A673 (cell line): ENCODE results near the gene CPSF7. TPM values are rescaled to one million over a fixed set of nuclear protein-coding genes. Genes with fewer than 3 reads are reported as not detected.

Source experiments
- BruUV-seq: library from RNA; stranded (reverse); fragments of 400-500 nt; replicated peaks from 2 replicates; lab custom pipeline; 2021; lab: Mats Ljungman, UMichigan
- CTCF ChIA-PET: fragments of 300-600 bp; sonication (Branson Sonifier 250); formaldehyde crosslinking; loops from one replicate; lab custom pipeline; 2022; ENCODE audit warnings: antibody characterized with exemption; lab: Charles Lee
- POLR2A ChIA-PET: fragments of 300-600 bp; sonication (Branson Sonifier 250); formaldehyde crosslinking; loops from one replicate; lab custom pipeline; 2022; ENCODE audit warnings: antibody characterized with exemption; ENCODE audit not compliant: low non-redundant PET; lab: Charles Lee
- DNase-seq: peaks from one replicate; pipeline ENCODE4 v3.0.0-alpha.2; 2015; ENCODE audit warnings: low spot score
- H3K27ac ChIP-seq: fragments of 200-600 bp; sonication (generic); 2 replicates; pipeline ENCODE4 v1.5.1; 2016; ENCODE audit warnings: mixed run types, low read depth, mild to moderate bottlenecking, mixed read lengths, antibody characterized with exemption, low read length; ENCODE audit not compliant: poor library complexity, severe bottlenecking
- H3K27me3 ChIP-seq: fragments of 200-600 bp; sonication (generic); replicated peaks from 2 replicates; pipeline ENCODE4 v1.6.1; 2017; ENCODE audit warnings: mixed run types, low read depth, mild to moderate bottlenecking, mixed read lengths, antibody characterized with exemption, low read length; ENCODE audit not compliant: insufficient read depth, poor library complexity
- H3K36me3 ChIP-seq: fragments of 200-600 bp; sonication (generic); 2 replicates; pipeline ENCODE4 v1.6.1; 2016; ENCODE audit warnings: mixed run types, mild to moderate bottlenecking, mixed read lengths, antibody characterized with exemption, low read length; ENCODE audit not compliant: insufficient read depth, poor library complexity, severe bottlenecking
- H3K4me1 ChIP-seq: fragments of 200-600 bp; sonication (generic); 2 replicates; pipeline ENCODE4 v1.6.1; 2017; ENCODE audit warnings: mixed run types, mild to moderate bottlenecking, mixed read lengths, antibody characterized with exemption, low read length; ENCODE audit not compliant: insufficient read depth, poor library complexity, severe bottlenecking
- H3K4me3 ChIP-seq: fragments of 200-600 bp; sonication (generic); 2 replicates; pipeline ENCODE4 v1.5.1; 2016; ENCODE audit warnings: low read depth, mixed run types, mild to moderate bottlenecking, mixed read lengths, low read length; ENCODE audit not compliant: poor library complexity, severe bottlenecking
- H3K9me3 ChIP-seq: fragments of 200-600 bp; sonication (generic); 2 replicates; pipeline ENCODE4 v1.6.1; 2016; ENCODE audit warnings: mixed run types, low read depth, mild to moderate bottlenecking, mixed read lengths, antibody characterized with exemption, low read length; ENCODE audit not compliant: poor library complexity, severe bottlenecking
- CTCF ChIP-seq: fragments of 300-800, 200-600 bp; sonication (generic); conservative IDR thresholded peaks from 2 replicates; pipeline ENCODE4 v1.5.1; 2017; ENCODE audit warnings: low read depth, mild to moderate bottlenecking, antibody characterized with exemption, low read length, moderate library complexity, mixed read lengths
- EZH2 ChIP-seq: fragments of 200-600 bp; sonication (generic); IDR thresholded peaks from 2 replicates; pipeline ENCODE4 v1.6.1; 2017; ENCODE audit warnings: borderline replicate concordance, low read depth, mild to moderate bottlenecking, mixed read lengths, antibody characterized with exemption, low read length; ENCODE audit not compliant: poor library complexity, severe bottlenecking
- intact Hi-C: fragments of 100-400 bp; cut with micrococcal nuclease; formaldehyde crosslinking; loops from one replicate; pipeline ENCODE4 v1.10.0; 2022; ENCODE audit not compliant: unreplicated experiment
- total RNA-seq: library from RNA; stranded (reverse); gene quantifications from 2 replicates; pipeline ENCODE4 v1.2.3, GENCODE V29; 2021

Gene CPSF7
- total RNA-seq, 1 experiment from 2014 or later: 162 TPM

GRCh38 chr11:61375761-61376108 is 54.0 kb downstream of the CPSF7 start:
- H3K27me3 ChIP-seq: no peaks in the 10 kb centered on the region
- ChIA-PET CTCF (no interaction called here), POLR2A (no interaction called here)
- peaks cover 12% of the 10 kb centered on the region for H3K4me1 ChIP-seq
- intact Hi-C loops: no loop called here
- BruUV-seq: no TSS peak
- H3K4me3 ChIP-seq: no peak overlapping the region
- H3K36me3 ChIP-seq: peaks cover 6% of the 10 kb centered on the region
- H3K27ac ChIP-seq: no peak overlapping the region
- TF ChIP-seq EZH2: no peak
- TF ChIP-seq CTCF: no peak
- peaks cover 14% of the 10 kb centered on the region for H3K9me3 ChIP-seq
- DNase-seq: no peak

- Histone ChIP-seq H3K27me3 (no peaks in the 10 kb centered on the region), H3K9me3 (peaks cover 14% of the 10 kb centered on the region), H3K4me1 (no peaks in the 10 kb centered on the region), H3K36me3 (peaks cover 34% of the 10 kb centered on the region), H3K4me3 (no peak overlapping the region), H3K27ac (no peak overlapping the region)
- DNase-seq: no peak
- POLR2A ChIA-PET: no interaction called here
- BruUV-seq: no TSS peak
- TF ChIP-seq CTCF: no peak
- TF ChIP-seq EZH2: no peak
- intact Hi-C loops: no loop called here
- CTCF ChIA-PET: no interaction called here
Measured at GRCh38 chr11:61372659-61373420, 56.9 kb downstream of the CPSF7 start.

- peaks cover 58% of the 10 kb centered on the region for H3K36me3 ChIP-seq
- no peaks in the 10 kb centered on the region for H3K4me1 ChIP-seq
- DNase-seq: no peak
- no peaks in the 10 kb centered on the region for H3K27me3 ChIP-seq
- ChIA-PET CTCF (no interaction called here), POLR2A (no interaction called here)
- BruUV-seq: no TSS peak
- no peak overlapping the region for H3K27ac ChIP-seq
- no peak overlapping the region for H3K4me3 ChIP-seq
- intact Hi-C loops: no loop called here
- TF ChIP-seq EZH2 (no peak), CTCF (no peak)
- peaks cover 14% of the 10 kb centered on the region for H3K9me3 ChIP-seq
Measured at GRCh38 chr11:61370349-61371005, 59.3 kb downstream of the CPSF7 start.
